Tibial nerve (tissue), 4 donors: ENCODE measurements around the gene PEX1.

Experiments
- EP300 ChIP-seq, 2 donors: sonication (generic); formaldehyde crosslinking; IDR thresholded peaks; one replicate each; pipeline ENCODE4 v1.6.1; 2017; ENCODE audit warnings: antibody characterized with exemption in 2 of 2, mild to moderate bottlenecking in 1 of 2
- POLR2A ChIP-seq, 2 donors: fragments of 450-650 bp; IDR thresholded peaks; one replicate each; pipeline ENCODE4 v1.6.1; 2017; ENCODE audit warnings: antibody characterized with exemption in 2 of 2, mild to moderate bottlenecking in 2 of 2, moderate library complexity in 2 of 2
- TF ChIP-seq, protein P1 (sequence below), 5 experiments: fragments of 200-600 bp in 3 of 5; fragments of 450-650 bp in 2 of 5; sonication (generic) in 3 of 5; IDR thresholded peaks; one replicate each; pipeline ENCODE4 v1.5.1; 2016 to 2019; ENCODE audit warnings: antibody characterized with exemption in 5 of 5, mild to moderate bottlenecking in 3 of 5, moderate library complexity in 2 of 5

GRCh38 chr7:92462560-92462959 is 65.8 kb downstream of the PEX1 start:
- TF ChIP-seq, protein P1, sequence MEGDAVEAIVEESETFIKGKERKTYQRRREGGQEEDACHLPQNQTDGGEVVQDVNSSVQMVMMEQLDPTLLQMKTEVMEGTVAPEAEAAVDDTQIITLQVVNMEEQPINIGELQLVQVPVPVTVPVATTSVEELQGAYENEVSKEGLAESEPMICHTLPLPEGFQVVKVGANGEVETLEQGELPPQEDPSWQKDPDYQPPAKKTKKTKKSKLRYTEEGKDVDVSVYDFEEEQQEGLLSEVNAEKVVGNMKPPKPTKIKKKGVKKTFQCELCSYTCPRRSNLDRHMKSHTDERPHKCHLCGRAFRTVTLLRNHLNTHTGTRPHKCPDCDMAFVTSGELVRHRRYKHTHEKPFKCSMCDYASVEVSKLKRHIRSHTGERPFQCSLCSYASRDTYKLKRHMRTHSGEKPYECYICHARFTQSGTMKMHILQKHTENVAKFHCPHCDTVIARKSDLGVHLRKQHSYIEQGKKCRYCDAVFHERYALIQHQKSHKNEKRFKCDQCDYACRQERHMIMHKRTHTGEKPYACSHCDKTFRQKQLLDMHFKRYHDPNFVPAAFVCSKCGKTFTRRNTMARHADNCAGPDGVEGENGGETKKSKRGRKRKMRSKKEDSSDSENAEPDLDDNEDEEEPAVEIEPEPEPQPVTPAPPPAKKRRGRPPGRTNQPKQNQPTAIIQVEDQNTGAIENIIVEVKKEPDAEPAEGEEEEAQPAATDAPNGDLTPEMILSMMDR (IDR thresholded peaks at IDR 0.05): no peak
- TF ChIP-seq EP300 (IDR thresholded peaks at IDR 0.05) (no peak), POLR2A (IDR thresholded peaks at IDR 0.05) (no peak)
